ENCODE measurements around the gene DENND4A. TPM values are rescaled to one million over a fixed set of nuclear protein-coding genes. Genes with fewer than 3 reads are reported as not detected.

The DENND4A gene
- polyA plus RNA-seq, 1 of the 3 experiments (the other 2 are of a cell fraction), result 2.5 TPM

DNA sequence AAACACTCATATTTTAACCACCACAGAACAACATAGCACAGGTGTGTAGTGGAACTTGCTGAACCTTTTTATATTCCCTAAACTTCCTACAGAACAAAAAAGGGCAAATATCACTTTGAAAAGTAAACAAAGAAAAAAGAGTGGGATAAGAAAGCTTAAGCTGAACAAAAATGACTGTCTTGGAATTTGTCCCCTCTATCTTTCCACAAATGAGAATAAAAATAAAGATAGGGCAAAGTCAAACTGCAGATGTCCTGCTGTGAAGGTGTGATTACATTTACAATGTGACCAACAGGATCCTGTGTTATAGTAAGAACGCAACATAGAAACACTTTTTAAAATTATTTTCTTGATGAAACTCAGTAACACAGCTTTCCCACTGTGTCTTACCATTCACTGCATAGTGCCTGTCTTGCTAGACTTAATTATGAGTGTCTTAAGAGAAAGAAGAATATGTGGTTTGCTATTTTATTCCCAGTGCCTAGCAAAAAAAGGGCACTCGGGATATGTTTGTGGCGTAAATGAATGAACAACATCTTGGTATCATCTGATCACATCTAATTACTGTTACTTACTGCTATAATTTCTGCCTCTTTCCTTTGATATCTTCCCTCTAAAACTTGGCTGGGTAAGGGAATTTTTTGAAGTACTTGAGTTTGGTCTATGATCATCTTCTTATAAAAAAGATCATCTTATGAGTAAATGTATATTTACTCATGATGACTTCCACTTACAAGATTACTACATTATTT is 67.5 kb downstream of the DENND4A start:
- Histone ChIP-seq H3K79me2 (ENCODE audit: insufficient read depth) (no peaks in the 10 kb centered on the region), H3K4me3 (ENCODE audit: low read depth in 2 of 2, low read length in 1 of 2) (no peak overlapping the region), H3K27me3 (ENCODE audit: insufficient read depth) (no peaks in the 10 kb centered on the region), H3K9me2 (no peaks in the 10 kb centered on the region), H3K9me3 (no peaks in the 10 kb centered on the region), H3K4me1 (ENCODE audit: control insufficient read depth in 1 of 2, insufficient read depth in 2 of 2, low read depth in 1 of 2, low read length in 1 of 2) (no peaks in the 10 kb centered on the region), H3K9ac (no peak overlapping the region), H3K27ac (ENCODE audit: low read depth in 2 of 2, low read length in 1 of 2) (no peak overlapping the region), H3K4me2 (no peak overlapping the region), H2AFZ (ENCODE audit: low read depth) (no peak overlapping the region), H4K20me1 (ENCODE audit: insufficient read depth) (no peaks in the 10 kb centered on the region), H3F3A (replicated peaks; ENCODE audit: insufficient read depth) (no peaks in the 10 kb centered on the region), H3K36me3 (replicated peaks in 1 of 2; ENCODE audit: control insufficient read depth in 1 of 2, insufficient read depth in 2 of 2, low read length in 1 of 2) (peaks cover 2 to 11% of the 10 kb centered on the region in 2 experiments)
- 99% methylated on average over 3 of the region's 3 CpGs for WGBS (ENCODE audit: low lambda C conversion rate)
- TF ChIP-seq GABPA (IDR thresholded peaks at IDR 0.05; ENCODE audit: low read depth) (no peak), JUND (IDR thresholded peaks at IDR 0.05) (no peak), FOXJ3 (CRISPR knock-in tag; IDR thresholded peaks at IDR 0.05) (no peak), POLR2AphosphoS5 (IDR thresholded peaks at IDR 0.05; ENCODE audit: low read depth, low read length) (no peak)
- TF ChIP-seq, protein P1, sequence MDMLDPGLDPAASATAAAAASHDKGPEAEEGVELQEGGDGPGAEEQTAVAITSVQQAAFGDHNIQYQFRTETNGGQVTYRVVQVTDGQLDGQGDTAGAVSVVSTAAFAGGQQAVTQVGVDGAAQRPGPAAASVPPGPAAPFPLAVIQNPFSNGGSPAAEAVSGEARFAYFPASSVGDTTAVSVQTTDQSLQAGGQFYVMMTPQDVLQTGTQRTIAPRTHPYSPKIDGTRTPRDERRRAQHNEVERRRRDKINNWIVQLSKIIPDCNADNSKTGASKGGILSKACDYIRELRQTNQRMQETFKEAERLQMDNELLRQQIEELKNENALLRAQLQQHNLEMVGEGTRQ (IDR thresholded peaks at IDR 0.05; ENCODE audit: borderline replicate concordance, low read depth, low read length), result no peak
- TF ChIP-seq, protein P2, sequence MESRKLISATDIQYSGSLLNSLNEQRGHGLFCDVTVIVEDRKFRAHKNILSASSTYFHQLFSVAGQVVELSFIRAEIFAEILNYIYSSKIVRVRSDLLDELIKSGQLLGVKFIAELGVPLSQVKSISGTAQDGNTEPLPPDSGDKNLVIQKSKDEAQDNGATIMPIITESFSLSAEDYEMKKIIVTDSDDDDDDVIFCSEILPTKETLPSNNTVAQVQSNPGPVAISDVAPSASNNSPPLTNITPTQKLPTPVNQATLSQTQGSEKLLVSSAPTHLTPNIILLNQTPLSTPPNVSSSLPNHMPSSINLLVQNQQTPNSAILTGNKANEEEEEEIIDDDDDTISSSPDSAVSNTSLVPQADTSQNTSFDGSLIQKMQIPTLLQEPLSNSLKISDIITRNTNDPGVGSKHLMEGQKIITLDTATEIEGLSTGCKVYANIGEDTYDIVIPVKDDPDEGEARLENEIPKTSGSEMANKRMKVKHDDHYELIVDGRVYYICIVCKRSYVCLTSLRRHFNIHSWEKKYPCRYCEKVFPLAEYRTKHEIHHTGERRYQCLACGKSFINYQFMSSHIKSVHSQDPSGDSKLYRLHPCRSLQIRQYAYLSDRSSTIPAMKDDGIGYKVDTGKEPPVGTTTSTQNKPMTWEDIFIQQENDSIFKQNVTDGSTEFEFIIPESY (IDR thresholded peaks at IDR 0.05; ENCODE audit: borderline replicate concordance, low read depth), result no peak
- TF ChIP-seq, protein P3, sequence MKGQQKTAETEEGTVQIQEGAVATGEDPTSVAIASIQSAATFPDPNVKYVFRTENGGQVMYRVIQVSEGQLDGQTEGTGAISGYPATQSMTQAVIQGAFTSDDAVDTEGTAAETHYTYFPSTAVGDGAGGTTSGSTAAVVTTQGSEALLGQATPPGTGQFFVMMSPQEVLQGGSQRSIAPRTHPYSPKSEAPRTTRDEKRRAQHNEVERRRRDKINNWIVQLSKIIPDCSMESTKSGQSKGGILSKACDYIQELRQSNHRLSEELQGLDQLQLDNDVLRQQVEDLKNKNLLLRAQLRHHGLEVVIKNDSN (IDR thresholded peaks at IDR 0.05; ENCODE audit: borderline replicate concordance, low read depth), result no peak
- no peak for DNase-seq
- ChIA-PET POLR2A (no interaction called here), CTCF (interaction anchor here (0.8 to 1.3 kb wide), 2 partner anchors 9 to 138 kb away, joined by 3 to 6 read pairs; no protein-coding TSS in a partner anchor)

DNA sequence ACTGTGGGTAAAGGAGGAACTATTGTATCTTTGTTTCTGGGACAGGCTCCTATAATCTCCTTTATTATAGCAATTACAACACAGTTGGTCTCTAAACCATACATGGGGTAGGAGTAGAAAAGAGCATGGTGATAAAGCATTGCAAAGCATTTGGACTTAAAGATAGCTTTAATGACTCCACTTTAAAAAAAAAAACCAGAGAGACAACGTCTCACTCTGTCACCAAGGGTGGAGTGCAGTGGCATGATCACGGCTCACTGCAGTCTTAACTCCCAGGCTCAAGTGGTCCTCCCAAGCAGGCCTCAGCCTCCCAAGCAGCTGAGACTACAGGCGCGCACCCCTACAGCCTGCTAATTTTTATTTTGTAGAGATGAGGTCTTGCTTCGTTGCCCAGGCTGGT is 68.2 kb downstream of the DENND4A start:
- no peaks in the 10 kb centered on the region for H3F3A ChIP-seq (replicated peaks; ENCODE audit: insufficient read depth)
- H3K4me3 ChIP-seq (ENCODE audit: low read depth in 2 of 2, low read length in 1 of 2), result no peak overlapping the region
- ChIA-PET CTCF (interaction anchor here (0.6 to 0.8 kb wide), 2 partner anchors 139 to 312 kb away, joined by 3 read pairs; no protein-coding TSS in a partner anchor), POLR2A (no interaction called here)
- WGBS (ENCODE audit: low lambda C conversion rate), result 90% methylated on average over 5 of the region's 5 CpGs
- H3K27ac ChIP-seq (ENCODE audit: low read depth in 2 of 2, low read length in 1 of 2), result no peak overlapping the region
- H2AFZ ChIP-seq (ENCODE audit: low read depth), result no peak overlapping the region
- no peaks in the 10 kb centered on the region for H3K27me3 ChIP-seq (ENCODE audit: insufficient read depth)
- no peaks in the 10 kb centered on the region for H3K9me2 ChIP-seq
- no peak overlapping the region for H3K9ac ChIP-seq
- no peak overlapping the region for H3K4me2 ChIP-seq
- H3K4me1 ChIP-seq (ENCODE audit: control insufficient read depth in 1 of 2, insufficient read depth in 2 of 2, low read depth in 1 of 2, low read length in 1 of 2), result no peaks in the 10 kb centered on the region
- DNase-seq, result no peak
- H3K79me2 ChIP-seq (ENCODE audit: insufficient read depth), result no peaks in the 10 kb centered on the region
- no peaks in the 10 kb centered on the region for H4K20me1 ChIP-seq (ENCODE audit: insufficient read depth)
- peaks cover 2 to 11% of the 10 kb centered on the region in 2 experiments for H3K36me3 ChIP-seq (replicated peaks in 1 of 2; ENCODE audit: control insufficient read depth in 1 of 2, insufficient read depth in 2 of 2, low read length in 1 of 2)
- H3K9me3 ChIP-seq, result no peaks in the 10 kb centered on the region
- TF ChIP-seq, protein P4, sequence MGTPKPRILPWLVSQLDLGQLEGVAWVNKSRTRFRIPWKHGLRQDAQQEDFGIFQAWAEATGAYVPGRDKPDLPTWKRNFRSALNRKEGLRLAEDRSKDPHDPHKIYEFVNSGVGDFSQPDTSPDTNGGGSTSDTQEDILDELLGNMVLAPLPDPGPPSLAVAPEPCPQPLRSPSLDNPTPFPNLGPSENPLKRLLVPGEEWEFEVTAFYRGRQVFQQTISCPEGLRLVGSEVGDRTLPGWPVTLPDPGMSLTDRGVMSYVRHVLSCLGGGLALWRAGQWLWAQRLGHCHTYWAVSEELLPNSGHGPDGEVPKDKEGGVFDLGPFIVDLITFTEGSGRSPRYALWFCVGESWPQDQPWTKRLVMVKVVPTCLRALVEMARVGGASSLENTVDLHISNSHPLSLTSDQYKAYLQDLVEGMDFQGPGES (IDR thresholded peaks at IDR 0.05; ENCODE audit: low read depth, low read length), result no peak
- no peak for TF ChIP-seq RCOR1 (IDR thresholded peaks at IDR 0.05; ENCODE audit: low read length)
- TF ChIP-seq NFIC (IDR thresholded peaks at IDR 0.05; ENCODE audit: borderline replicate concordance), result no peak
- no peak for TF ChIP-seq POLR2AphosphoS5 (IDR thresholded peaks at IDR 0.05; ENCODE audit: low read depth, low read length)
- no peak for TF ChIP-seq GABPA (IDR thresholded peaks at IDR 0.05; ENCODE audit: low read depth)
- TF ChIP-seq, protein P5, sequence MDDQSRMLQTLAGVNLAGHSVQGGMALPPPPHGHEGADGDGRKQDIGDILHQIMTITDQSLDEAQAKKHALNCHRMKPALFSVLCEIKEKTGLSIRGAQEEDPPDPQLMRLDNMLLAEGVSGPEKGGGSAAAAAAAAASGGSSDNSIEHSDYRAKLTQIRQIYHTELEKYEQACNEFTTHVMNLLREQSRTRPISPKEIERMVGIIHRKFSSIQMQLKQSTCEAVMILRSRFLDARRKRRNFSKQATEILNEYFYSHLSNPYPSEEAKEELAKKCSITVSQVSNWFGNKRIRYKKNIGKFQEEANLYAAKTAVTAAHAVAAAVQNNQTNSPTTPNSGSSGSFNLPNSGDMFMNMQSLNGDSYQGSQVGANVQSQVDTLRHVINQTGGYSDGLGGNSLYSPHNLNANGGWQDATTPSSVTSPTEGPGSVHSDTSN (IDR thresholded peaks at IDR 0.05), result no peak
- TF ChIP-seq JUND (IDR thresholded peaks at IDR 0.05), result no peak
- TF ChIP-seq, protein P6, sequence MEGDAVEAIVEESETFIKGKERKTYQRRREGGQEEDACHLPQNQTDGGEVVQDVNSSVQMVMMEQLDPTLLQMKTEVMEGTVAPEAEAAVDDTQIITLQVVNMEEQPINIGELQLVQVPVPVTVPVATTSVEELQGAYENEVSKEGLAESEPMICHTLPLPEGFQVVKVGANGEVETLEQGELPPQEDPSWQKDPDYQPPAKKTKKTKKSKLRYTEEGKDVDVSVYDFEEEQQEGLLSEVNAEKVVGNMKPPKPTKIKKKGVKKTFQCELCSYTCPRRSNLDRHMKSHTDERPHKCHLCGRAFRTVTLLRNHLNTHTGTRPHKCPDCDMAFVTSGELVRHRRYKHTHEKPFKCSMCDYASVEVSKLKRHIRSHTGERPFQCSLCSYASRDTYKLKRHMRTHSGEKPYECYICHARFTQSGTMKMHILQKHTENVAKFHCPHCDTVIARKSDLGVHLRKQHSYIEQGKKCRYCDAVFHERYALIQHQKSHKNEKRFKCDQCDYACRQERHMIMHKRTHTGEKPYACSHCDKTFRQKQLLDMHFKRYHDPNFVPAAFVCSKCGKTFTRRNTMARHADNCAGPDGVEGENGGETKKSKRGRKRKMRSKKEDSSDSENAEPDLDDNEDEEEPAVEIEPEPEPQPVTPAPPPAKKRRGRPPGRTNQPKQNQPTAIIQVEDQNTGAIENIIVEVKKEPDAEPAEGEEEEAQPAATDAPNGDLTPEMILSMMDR (IDR thresholded peaks at IDR 0.05), result no peak
- no peak for TF ChIP-seq MXI1 (IDR thresholded peaks at IDR 0.05; ENCODE audit: low read depth, low read length)
- TF ChIP-seq GATA2 (CRISPR knock-in tag; IDR thresholded peaks at IDR 0.05), result no peak
- TF ChIP-seq, protein P1 (IDR thresholded peaks at IDR 0.05; ENCODE audit: borderline replicate concordance, low read depth, low read length), result no peak
- TF ChIP-seq RXRA (IDR thresholded peaks at IDR 0.05; ENCODE audit: borderline replicate concordance, low read depth), result no peak
- no peak for TF ChIP-seq EZH2phosphoT487 (IDR thresholded peaks at IDR 0.05; ENCODE audit: borderline replicate concordance, low read depth)
